Activated CD4-positive, alpha-beta T cell treated with anti-CD3 and anti-CD28 coated beads, Interleukin-2, amount 10 ng/mL, durations not matched to agents 7 days and 5 days (primary cell): Measurements from ENCODE around the gene KIF1A. TPM values are rescaled to one million over a fixed set of nuclear protein-coding genes. Genes with fewer than 3 reads are reported as not detected.

ENCODE experiments used
- CTCF ChIA-PET: fragments of 350-600 bp; sonication (Branson Sonifier 250); formaldehyde crosslinking; loops from one replicate; lab custom pipeline; 2021; ENCODE audit warnings: antibody characterized with exemption; lab: Charles Lee
- POLR2A ChIA-PET: fragments of 350-600 bp; sonication (Branson Sonifier 250); formaldehyde crosslinking; loops from one replicate; lab custom pipeline; 2021; ENCODE audit warnings: antibody characterized with exemption; lab: Charles Lee
- DNase-seq: peaks from one replicate; pipeline ENCODE4 v3.0.0-alpha.2; 2020
- H3K27ac Mint-ChIP-seq: one replicate; pipeline ENCODE4 v1.8.0; 2021; ENCODE audit warnings: mild to moderate bottlenecking, moderate library complexity, mixed read lengths
- H3K27me3 Mint-ChIP-seq: one replicate; pipeline ENCODE4 v1.8.0; 2021; ENCODE audit warnings: mixed read lengths
- H3K36me3 Mint-ChIP-seq: one replicate; pipeline ENCODE4 v1.8.0; 2021; ENCODE audit warnings: low read depth, mixed read lengths
- H3K4me1 Mint-ChIP-seq: one replicate; pipeline ENCODE4 v1.8.0; 2021; ENCODE audit warnings: mixed read lengths
- H3K4me3 Mint-ChIP-seq: one replicate; pipeline ENCODE4 v1.8.0; 2021; ENCODE audit warnings: mild to moderate bottlenecking, moderate library complexity, mixed read lengths
- H3K9me3 Mint-ChIP-seq: one replicate; pipeline ENCODE4 v1.8.0; 2021; ENCODE audit warnings: mixed read lengths
- total RNA-seq, 2 experiments: library from RNA; stranded (reverse); gene quantifications; one replicate each; pipeline ENCODE4 v1.2.3, GENCODE V29; 2021

The KIF1A gene
- total RNA-seq, 2 experiments from 2014 or later, result 0.37 to 0.40 TPM

DNA sequence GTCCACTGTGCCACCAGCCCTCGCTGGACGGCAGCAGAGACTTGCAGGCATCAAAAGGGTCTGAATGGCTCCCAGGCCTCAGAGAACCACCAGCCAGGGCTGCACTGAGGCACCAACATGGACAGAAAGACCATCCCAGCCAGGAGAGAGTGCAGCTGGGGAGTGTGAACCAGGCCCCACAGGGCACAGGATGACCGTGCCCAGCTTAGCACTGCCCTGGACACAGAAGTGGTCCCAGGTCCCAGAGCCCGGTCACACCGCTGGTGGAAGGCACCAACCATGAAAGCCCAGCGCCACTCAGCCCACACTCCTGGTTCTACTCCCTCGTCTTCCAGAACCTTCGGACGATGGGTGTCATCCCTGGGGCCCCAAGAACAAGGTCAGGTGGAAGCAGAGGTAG lies 107.9 kb downstream of the KIF1A start:
- DNase-seq, result no peak
- Mint-ChIP-seq H3K36me3 (no peaks in the 10 kb centered on the region), H3K4me3 (no peak overlapping the region), H3K9me3 (no peaks in the 10 kb centered on the region), H3K27me3 (peaks cover 14% of the 10 kb centered on the region), H3K27ac (no peak overlapping the region), H3K4me1 (no peaks in the 10 kb centered on the region)
- CTCF ChIA-PET, result no interaction called here
- POLR2A ChIA-PET, result no interaction called here

DNA sequence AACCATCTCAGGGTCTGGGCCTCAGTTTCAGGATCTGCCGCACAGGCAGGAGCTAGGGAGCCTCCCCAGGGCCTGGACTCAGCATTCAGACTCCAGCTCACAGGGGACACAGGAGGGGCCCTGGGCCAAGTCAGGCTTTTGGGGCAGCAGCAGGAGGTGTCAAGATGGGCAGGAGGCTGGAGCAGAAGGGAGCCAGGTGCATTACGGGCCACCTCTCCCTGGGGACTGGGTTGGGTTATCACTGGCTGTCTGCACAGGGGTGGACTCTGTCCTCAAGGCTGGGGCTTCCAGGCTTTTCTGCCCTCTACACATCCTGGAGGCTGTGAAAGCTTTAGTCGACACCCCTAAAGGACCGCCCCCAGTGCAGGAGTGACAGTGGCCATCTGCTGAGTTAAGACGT lies 108.3 kb downstream of the KIF1A start:
- H3K9me3 Mint-ChIP-seq, result no peaks in the 10 kb centered on the region
- H3K4me1 Mint-ChIP-seq, result no peaks in the 10 kb centered on the region
- H3K27ac Mint-ChIP-seq, result no peak overlapping the region

GRCh38 chr2:240711296-240711695 lies 108.7 kb downstream of the KIF1A start:
- ChIA-PET POLR2A (no interaction called here), CTCF (no interaction called here)
- H3K9me3 Mint-ChIP-seq, result no peaks in the 10 kb centered on the region
- no peak overlapping the region for H3K4me3 Mint-ChIP-seq
- H3K4me1 Mint-ChIP-seq, result no peaks in the 10 kb centered on the region
- peaks cover 19% of the 10 kb centered on the region for H3K27me3 Mint-ChIP-seq
- H3K36me3 Mint-ChIP-seq, result no peaks in the 10 kb centered on the region
- no peak overlapping the region for H3K27ac Mint-ChIP-seq
- DNase-seq, result no peak

More for the DNA sequence above, 108.3 kb downstream of the KIF1A start:
- H3K27me3 Mint-ChIP-seq, result peaks cover 17% of the 10 kb centered on the region
- POLR2A ChIA-PET, result no interaction called here
- CTCF ChIA-PET, result no interaction called here
- DNase-seq, result no peak
- no peak overlapping the region for H3K4me3 Mint-ChIP-seq
- no peaks in the 10 kb centered on the region for H3K36me3 Mint-ChIP-seq

DNA sequence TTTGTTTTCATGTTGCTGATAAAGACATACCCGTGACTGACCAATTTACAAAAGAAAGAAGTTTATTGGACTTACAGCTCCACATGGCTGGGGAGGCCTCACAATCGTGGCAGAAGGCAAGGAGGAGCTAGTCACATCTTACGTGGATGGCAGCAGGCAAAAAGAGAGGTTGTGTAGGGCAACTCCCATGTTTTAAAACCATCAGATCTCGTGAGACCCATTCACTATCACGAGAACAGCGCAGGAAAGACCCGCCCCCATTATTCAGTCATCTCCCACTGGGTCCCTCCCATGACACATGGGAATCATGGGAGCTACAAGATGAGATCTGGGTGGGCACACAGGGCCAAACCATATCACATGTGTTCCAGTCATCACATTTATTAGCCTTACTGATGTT lies 111.6 kb downstream of the KIF1A start:
- DNase-seq, result no peak
- ChIA-PET POLR2A (no interaction called here), CTCF (no interaction called here)
- Mint-ChIP-seq H3K4me1 (peaks cover 15% of the 10 kb centered on the region), H3K27ac (no peak overlapping the region), H3K36me3 (no peaks in the 10 kb centered on the region), H3K9me3 (no peaks in the 10 kb centered on the region), H3K4me3 (no peak overlapping the region), H3K27me3 (peaks cover 24% of the 10 kb centered on the region)

GRCh38 chr2:240707821-240708220 lies 112.2 kb downstream of the KIF1A start:
- Mint-ChIP-seq H3K9me3 (no peaks in the 10 kb centered on the region), H3K36me3 (no peaks in the 10 kb centered on the region), H3K27ac (no peak overlapping the region), H3K4me1 (peaks cover 19% of the 10 kb centered on the region), H3K27me3 (peaks cover 29% of the 10 kb centered on the region), H3K4me3 (no peak overlapping the region)
- no peak for DNase-seq
- ChIA-PET POLR2A (no interaction called here), CTCF (no interaction called here)

GRCh38 chr2:240707043-240707756 lies 112.8 kb downstream of the KIF1A start:
- POLR2A ChIA-PET, result no interaction called here
- Mint-ChIP-seq H3K9me3 (no peaks in the 10 kb centered on the region), H3K4me1 (peaks cover 19% of the 10 kb centered on the region), H3K36me3 (no peaks in the 10 kb centered on the region), H3K4me3 (no peak overlapping the region), H3K27ac (no peak overlapping the region), H3K27me3 (peaks cover 30% of the 10 kb centered on the region)
- CTCF ChIA-PET, result no interaction called here
- DNase-seq, result no peak

- CTCF ChIA-PET, result interaction anchor here (0.5 to 0.7 kb wide), 2 partner anchors 999 to 1346 kb away, joined by 3 read pairs; no protein-coding TSS in a partner anchor
- peaks cover 30% of the 10 kb centered on the region for H3K27me3 Mint-ChIP-seq
- H3K9me3 Mint-ChIP-seq, result no peaks in the 10 kb centered on the region
- no peaks in the 10 kb centered on the region for H3K36me3 Mint-ChIP-seq
- H3K4me1 Mint-ChIP-seq, result peaks cover 19% of the 10 kb centered on the region
- DNase-seq, result peak; percentile 47
- POLR2A ChIA-PET, result no interaction called here
- peak overlapping the region; percentile 31 for H3K27ac Mint-ChIP-seq
- H3K4me3 Mint-ChIP-seq, result peak overlapping the region; percentile 15
Observed at GRCh38 chr2:240705204-240705791, 114.7 kb downstream of the KIF1A start.

DNA sequence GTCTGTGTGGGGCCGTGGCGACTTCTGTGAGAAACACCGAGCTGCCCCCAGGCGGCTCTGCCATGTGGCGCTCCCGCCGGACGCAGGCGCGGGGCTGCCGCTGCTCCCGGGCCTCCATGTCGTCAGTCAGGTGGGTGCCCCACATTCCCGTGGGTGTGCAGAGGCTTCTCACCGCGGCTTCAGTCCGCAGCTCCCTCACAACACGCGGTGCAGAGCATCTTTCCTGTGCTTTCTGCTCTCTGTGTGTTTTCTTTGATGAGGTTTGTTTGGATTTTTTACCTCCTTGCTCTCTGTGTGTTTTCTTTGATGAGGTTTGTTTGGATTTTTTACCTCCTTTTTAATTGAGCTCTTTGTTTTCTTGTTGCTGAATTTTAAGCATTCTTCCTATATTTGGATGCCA lies 115.4 kb downstream of the KIF1A start:
- no peaks in the 10 kb centered on the region for H3K9me3 Mint-ChIP-seq
- no peaks in the 10 kb centered on the region for H3K36me3 Mint-ChIP-seq
- DNase-seq, result peak; percentile 46
- POLR2A ChIA-PET, result no interaction called here
- CTCF ChIA-PET, result interaction anchor here (0.5 to 1.0 kb wide), 2 partner anchors 202 to 994 kb away, joined by 3 read pairs; no protein-coding TSS in a partner anchor
- peaks cover 19% of the 10 kb centered on the region for H3K4me1 Mint-ChIP-seq
- H3K27me3 Mint-ChIP-seq, result peaks cover 30% of the 10 kb centered on the region
- H3K4me3 Mint-ChIP-seq, result peak overlapping the region; percentile 15
- H3K27ac Mint-ChIP-seq, result no peak overlapping the region

- no peaks in the 10 kb centered on the region for H3K36me3 Mint-ChIP-seq
- ChIA-PET CTCF (interaction anchor here (1.0 kb wide), 3 partner anchors 11 to 201 kb away, joined by 3 to 5 read pairs (median 3); no protein-coding TSS in a partner anchor), POLR2A (no interaction called here)
- DNase-seq, result no peak
- peaks cover 19% of the 10 kb centered on the region for H3K4me1 Mint-ChIP-seq
- H3K4me3 Mint-ChIP-seq, result no peak overlapping the region
- H3K27me3 Mint-ChIP-seq, result peaks cover 27% of the 10 kb centered on the region
- H3K27ac Mint-ChIP-seq, result no peak overlapping the region
- H3K9me3 Mint-ChIP-seq, result no peaks in the 10 kb centered on the region
Observed at GRCh38 chr2:240703417-240704341, 116.3 kb downstream of the KIF1A start.

GRCh38 chr2:240702640-240703011 lies 117.4 kb downstream of the KIF1A start:
- POLR2A ChIA-PET, result no interaction called here
- Mint-ChIP-seq H3K36me3 (no peaks in the 10 kb centered on the region), H3K27ac (peak overlapping the region; percentile 50), H3K4me3 (no peak overlapping the region), H3K4me1 (peaks cover 19% of the 10 kb centered on the region), H3K27me3 (peaks cover 20% of the 10 kb centered on the region), H3K9me3 (no peaks in the 10 kb centered on the region)
- DNase-seq, result no peak
- CTCF ChIA-PET, result interaction anchor here (1.0 kb wide), 1 partner anchor 12 kb away, joined by 3 read pairs; no protein-coding TSS in a partner anchor

DNA sequence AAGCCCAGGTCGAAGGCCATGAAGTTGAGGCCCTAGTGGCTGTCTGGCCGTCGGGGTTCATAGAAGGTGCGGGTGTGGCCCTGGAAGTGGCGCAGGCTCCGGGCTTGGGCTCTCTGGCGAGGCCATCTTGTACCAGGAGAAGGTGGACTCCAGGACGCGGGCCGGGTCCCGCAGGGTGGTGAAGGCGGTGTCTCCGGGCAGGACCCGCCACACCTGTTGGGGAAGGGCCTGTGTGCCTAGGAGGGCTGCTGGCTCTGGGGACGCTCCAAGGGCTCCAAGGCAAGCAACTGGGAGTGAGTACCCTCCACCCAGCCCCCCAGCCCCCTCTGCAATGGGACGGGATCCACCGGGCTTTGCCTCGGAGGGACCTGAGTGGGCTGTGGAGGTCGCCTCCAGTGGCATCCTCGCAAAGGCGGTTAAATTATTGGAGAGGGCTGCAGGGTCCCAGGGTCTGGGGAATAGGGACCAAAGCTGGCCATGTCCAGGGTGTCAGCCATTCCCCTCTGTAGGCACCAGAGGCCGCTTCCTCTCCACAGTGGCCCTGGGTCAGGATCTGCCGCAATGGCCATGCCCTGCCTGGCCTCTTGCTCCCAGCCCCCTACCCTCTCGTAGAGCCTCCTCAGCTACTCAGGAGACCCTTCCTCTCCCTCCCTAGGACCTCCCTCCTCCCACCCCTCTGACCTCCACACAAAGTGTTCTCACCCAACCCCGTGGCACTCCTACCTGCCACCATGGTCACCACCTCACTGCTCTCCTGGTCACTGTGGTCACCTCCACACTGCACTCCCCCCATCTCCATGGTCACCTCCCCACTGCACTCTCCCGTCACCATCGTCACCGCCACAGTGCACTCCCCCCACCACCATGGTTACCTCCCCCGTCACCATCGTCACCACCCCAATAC lies 118.0 kb downstream of the KIF1A start:
- ChIA-PET POLR2A (no interaction called here), CTCF (no interaction called here)
- H3K27me3 Mint-ChIP-seq, result peaks cover 15% of the 10 kb centered on the region

GRCh38 chr2:240701091-240701735 lies 118.8 kb downstream of the KIF1A start:
- peaks cover 11% of the 10 kb centered on the region for H3K27me3 Mint-ChIP-seq
- no peak overlapping the region for H3K27ac Mint-ChIP-seq
- H3K4me1 Mint-ChIP-seq, result peaks cover 19% of the 10 kb centered on the region
- no peak overlapping the region for H3K4me3 Mint-ChIP-seq
- POLR2A ChIA-PET, result no interaction called here
- no peak for DNase-seq
- no peaks in the 10 kb centered on the region for H3K9me3 Mint-ChIP-seq
- H3K36me3 Mint-ChIP-seq, result no peaks in the 10 kb centered on the region
- CTCF ChIA-PET, result no interaction called here

More for the DNA sequence above, 118.0 kb downstream of the KIF1A start:
- Mint-ChIP-seq H3K36me3 (no peaks in the 10 kb centered on the region), H3K27ac (no peak overlapping the region), H3K9me3 (no peaks in the 10 kb centered on the region), H3K4me1 (peaks cover 19% of the 10 kb centered on the region), H3K4me3 (no peak overlapping the region)
- DNase-seq, result no peak
